HepG2 (cell line): ENCODE measurements around the gene ABT1. TPM values are rescaled to one million over a fixed set of nuclear protein-coding genes. Genes with fewer than 3 reads are reported as not detected.

ENCODE experiments used
- AKAP8 ChIP-seq: sonication (generic); formaldehyde crosslinking; IDR thresholded peaks from 2 replicates; pipeline ENCODE4 v1.5.1; 2020; ENCODE audit warnings: mild to moderate bottlenecking, missing genetic modification reagents
- FIP1L1 ChIP-seq: fragments of 200-400 bp; formaldehyde crosslinking; IDR thresholded peaks from 2 replicates; pipeline ENCODE4 v1.6.1; 2018; ENCODE audit warnings: low read depth, mild to moderate bottlenecking, low read length, moderate library complexity, borderline replicate concordance; ENCODE audit not compliant: insufficient read depth
- HNF1A ChIP-seq, 2 experiments: sonication (generic) in 1 of 2; formaldehyde crosslinking in 1 of 2; IDR thresholded peaks; 2 replicates each; pipeline versions ENCODE4 v1.4.0 to v1.6.1; 2016 to 2020; ENCODE audit warnings: borderline replicate concordance in 1 of 2, low read depth in 1 of 2, mild to moderate bottlenecking in 1 of 2, missing genetic modification reagents in 1 of 2
- KDM5A ChIP-seq: fragments of 200-600 bp; sonication (generic); IDR thresholded peaks from 2 replicates; pipeline ENCODE4 v1.7.0; 2018; ENCODE audit warnings: antibody characterized with exemption, mild to moderate bottlenecking, low read length, borderline replicate concordance
- PREB ChIP-seq: sonication (generic); formaldehyde crosslinking; IDR thresholded peaks from 2 replicates; pipeline ENCODE4 v1.4.0; 2020; ENCODE audit warnings: missing genetic modification reagents
- SAP130 ChIP-seq: IDR thresholded peaks from 2 replicates; pipeline ENCODE4 v1.6.1; 2016; ENCODE audit warnings: low read depth
- SCMH1 ChIP-seq: sonication (generic); formaldehyde crosslinking; IDR thresholded peaks from 2 replicates; pipeline ENCODE4 v1.9.0; 2021; ENCODE audit warnings: missing genetic modification reagents, mild to moderate bottlenecking, borderline replicate concordance
- ZBTB25 ChIP-seq: IDR thresholded peaks from 2 replicates; pipeline ENCODE4 v1.6.1; 2018; ENCODE audit warnings: missing genetic modification reagents
- ZNF263 ChIP-seq: sonication (generic); formaldehyde crosslinking; IDR thresholded peaks from 2 replicates; pipeline ENCODE4 v1.4.0; 2020; ENCODE audit warnings: missing genetic modification reagents
- ZNF30 ChIP-seq: sonication (generic); formaldehyde crosslinking; IDR thresholded peaks from 2 replicates; pipeline ENCODE4 v1.5.0; 2020; ENCODE audit warnings: mild to moderate bottlenecking, missing genetic modification reagents
- ZNF383 ChIP-seq: sonication (generic); formaldehyde crosslinking; IDR thresholded peaks from 2 replicates; pipeline ENCODE4 v1.4.0; 2020; ENCODE audit warnings: missing genetic modification reagents, mild to moderate bottlenecking, borderline replicate concordance
- ZNF646 ChIP-seq: sonication (generic); formaldehyde crosslinking; IDR thresholded peaks from 2 replicates; pipeline ENCODE4 v1.9.0; 2021; ENCODE audit warnings: mild to moderate bottlenecking, missing genetic modification reagents
- ZNF704 ChIP-seq: sonication (generic); formaldehyde crosslinking; IDR thresholded peaks from 2 replicates; pipeline ENCODE4 v1.8.1; 2023; ENCODE audit warnings: mild to moderate bottlenecking, inconsistent platforms, moderate library complexity, missing genetic modification reagents, borderline replicate concordance
- polyA plus RNA-seq, 8 experiments: library from polyadenylated mRNA; depleted of rRNA in 3 of 8; stranded (reverse) in 7 of 8; unstranded in 1 of 8; fragments of >200 nt; fragmentation: Illumina TruSeq in 4 of 8; extraction: Trizol in 4 of 8; gene quantifications; 2 replicates each; pipeline versions ENCODE4 v1.2.1 to v1.2.3, GENCODE V29; 2011 to 2016; ENCODE audit warnings: low read depth in 4 of 8, missing spikeins in 1 of 8, mixed read lengths in 1 of 8; ENCODE audit not compliant: insufficient read depth in 1 of 8
- total RNA-seq, 5 experiments: library from RNA; depleted of rRNA; stranded (reverse); fragments of >200 nt; fragmentation: Illumina TruSeq; extraction: Trizol; gene quantifications; 2 replicates each; pipeline ENCODE4 v1.2.3, GENCODE V29; 2016; ENCODE audit warnings: low read depth in 1 of 5

The ABT1 gene
- total and polyA plus RNA-seq, 2 of the 13 experiments (the other 11 are each of a cell fraction or from before 2014, with no cell fraction given): 38.4 TPM

GRCh38 chr6:26556263-26557070 is 40.3 kb upstream of the ABT1 start (continued):
- TF ChIP-seq KDM5A (no peak; the same call in 1 of the 2 replicates), ZNF383 (no peak), SAP130 (CRISPR knock-in tag) (peak; percentile 81), PREB (CRISPR knock-in tag) (no peak), FIP1L1 (no peak), ZNF704 (CRISPR knock-in tag) (no peak; the same call in 1 of the 2 replicates), ZNF30 (no peak), ZBTB25 (CRISPR knock-in tag) (no peak), ZNF263 (CRISPR knock-in tag) (peak; percentile 73), AKAP8 (no peak), ZNF646 (CRISPR knock-in tag) (no peak), HNF1A (IDR thresholded peaks at IDR 0.05; ENCODE audit: low read depth) (no peak; the same call in 1 of the 2 replicates), HNF1A (CRISPR knock-in tag; IDR thresholded peaks at IDR 0.05; ENCODE audit: borderline replicate concordance) (no peak; the same call in 1 of the 2 replicates), SCMH1 (CRISPR knock-in tag) (no peak)
